SK-MEL-5 (cell line): ENCODE measurements around the gene C1orf210. TPM values are rescaled to one million over a fixed set of nuclear protein-coding genes. Genes with fewer than 3 reads are reported as not detected.

Experiments used
- DNase-seq: peaks from one replicate; pipeline ENCODE4 v3.0.0-alpha.2; 2016; ENCODE audit warnings: low read depth, low spot score
- in situ Hi-C: cut with HindIII; loops from 2 replicates; pipeline ENCODE4 v1.10.0; 2016; ENCODE audit warnings: low sequenced_read_pairs, high pct_unique_total_duplicates, low pct_unique_long_range_greater_than_20kb
- polyA plus RNA-seq, 2 experiments: library from polyadenylated mRNA; depleted of rRNA; stranded (reverse); fragments of >200 nt; gene quantifications; 2 replicates each; pipeline ENCODE4 v1.2.3, GENCODE V29; 2015
- total RNA-seq: library from RNA; depleted of rRNA; stranded (reverse); fragments of >200 nt; shearing (Covaris generic); gene quantifications from 2 replicates; pipeline ENCODE4 v1.2.3, GENCODE V29; 2014; rRNA removed

C1orf210 gene
- not detected in 2 replicates for total RNA-seq
- not detected in 2 replicates for polyA plus RNA-seq (2015; cell fraction: cytosol; rRNA removed)
- not detected in 2 replicates for polyA plus RNA-seq (2015; cell fraction: nucleus; rRNA removed)

GRCh38 chr1:43285269-43285990 is at the start of gene C1orf210:
C1orf210 (minus strand) TSS chr1:43285581; CDS start chr1:43283270, 2,311 bp downstream.
- no peak for DNase-seq

GRCh38 chr1:43334453-43335205 is 49.2 kb upstream of the C1orf210 start:
- no peak for DNase-seq
- in situ Hi-C loops: no loop called here

More at GRCh38 chr1:43285269-43285990, at the start of gene C1orf210:
- in situ Hi-C loops: no loop called here

GRCh38 chr1:43331688-43332087 is 46.3 kb upstream of the C1orf210 start:
- DNase-seq: no peak
- in situ Hi-C loops: no loop called here

GRCh38 chr1:43329995-43330751 is 44.8 kb upstream of the C1orf210 start:
- in situ Hi-C loops: no loop called here
- DNase-seq: no peak

- in situ Hi-C loops: no loop called here
- DNase-seq: no peak
Observed at GRCh38 chr1:43327549-43328292, 42.3 kb upstream of the C1orf210 start.

GRCh38 chr1:43325381-43325780 is 40.0 kb upstream of the C1orf210 start:
- no peak for DNase-seq
- in situ Hi-C loops: no loop called here

GRCh38 chr1:43324810-43325209 is 39.4 kb upstream of the C1orf210 start:
- DNase-seq: no peak
- in situ Hi-C loops: no loop called here

- no peak for DNase-seq
- in situ Hi-C loops: no loop called here
Observed at GRCh38 chr1:43322506-43322905, 37.1 kb upstream of the C1orf210 start.

GRCh38 chr1:43321331-43321891 is 36.0 kb upstream of the C1orf210 start:
- in situ Hi-C loops: no loop called here
- no peak for DNase-seq

GRCh38 chr1:43319766-43320165 is 34.4 kb upstream of the C1orf210 start:
- in situ Hi-C loops: no loop called here
- no peak for DNase-seq

GRCh38 chr1:43319288-43319687 is 33.9 kb upstream of the C1orf210 start:
- in situ Hi-C loops: no loop called here
- DNase-seq: no peak

- in situ Hi-C loops: no loop called here
Observed at GRCh38 chr1:43318831-43319230, 33.5 kb upstream of the C1orf210 start.

GRCh38 chr1:43317817-43318471 is 32.6 kb upstream of the C1orf210 start:
- in situ Hi-C loops: no loop called here

More at GRCh38 chr1:43318831-43319230, 33.5 kb upstream of the C1orf210 start:
- no peak for DNase-seq

GRCh38 chr1:43316738-43317520 is 31.5 kb upstream of the C1orf210 start:
- DNase-seq: no peak

More at GRCh38 chr1:43317817-43318471, 32.6 kb upstream of the C1orf210 start:
- DNase-seq: no peak

GRCh38 chr1:43315963-43316737 is 30.8 kb upstream of the C1orf210 start:
- no peak for DNase-seq
- in situ Hi-C loops: no loop called here

More at GRCh38 chr1:43316738-43317520, 31.5 kb upstream of the C1orf210 start:
- in situ Hi-C loops: no loop called here
